NCI-H2227 treated with DMSO at 0.1 percent for 48 hours (cell line): ENCODE results near the gene PHF21A.

Experiments
- DNase-seq: peaks from one replicate; lab custom pipeline; 2025; lab: John Stamatoyannopoulos, UW

PHF21A gene

GRCh38 chr11:45983471-45983845 lies 137.8 kb downstream of the PHF21A start:
- no peak for DNase-seq

- DNase-seq = peak; percentile 49
These were observed 138.4 kb downstream of the PHF21A start for GRCh38 chr11:45982656-45983470.

GRCh38 chr11:45981826-45982225 lies 139.4 kb downstream of the PHF21A start:
- DNase-seq = peak; percentile 11

GRCh38 chr11:45974806-45975205 lies 146.4 kb downstream of the PHF21A start:
- no peak for DNase-seq

GRCh38 chr11:45973601-45974000 lies 147.7 kb downstream of the PHF21A start:
- DNase-seq = no peak

GRCh38 chr11:45968901-45969300 lies 152.4 kb downstream of the PHF21A start:
- DNase-seq = no peak

GRCh38 chr11:45967506-45967905 lies 153.7 kb downstream of the PHF21A start:
- no peak for DNase-seq

GRCh38 chr11:45964911-45965389 lies 156.3 kb downstream of the PHF21A start:
- DNase-seq = peak; percentile 78

- no peak for DNase-seq
These were observed 159.5 kb downstream of the PHF21A start for GRCh38 chr11:45961751-45962240.

- no peak for DNase-seq
These were observed 160.7 kb downstream of the PHF21A start for GRCh38 chr11:45960387-45961095.

- DNase-seq = no peak
These were observed 161.4 kb downstream of the PHF21A start for GRCh38 chr11:45959851-45960250.

GRCh38 chr11:45949992-45950407 lies 171.3 kb downstream of the PHF21A start:
- DNase-seq = no peak

GRCh38 chr11:45948356-45948755 lies 172.9 kb downstream of the PHF21A start:
- no peak for DNase-seq

GRCh38 chr11:45947885-45948284 lies 173.4 kb downstream of the PHF21A start:
- DNase-seq = no peak

- DNase-seq = no peak
These were observed 175.8 kb downstream of the PHF21A start for GRCh38 chr11:45945397-45945999.

GRCh38 chr11:45942381-45942780 lies 178.9 kb downstream of the PHF21A start:
- no peak for DNase-seq

- no peak for DNase-seq
These were observed 180.0 kb downstream of the PHF21A start for GRCh38 chr11:45941285-45941684.

- no peak for DNase-seq
These were observed 181.4 kb downstream of the PHF21A start for GRCh38 chr11:45939836-45940235.

GRCh38 chr11:45937916-45938315 lies 183.3 kb downstream of the PHF21A start:
- DNase-seq = no peak

- no peak for DNase-seq
These were observed 184.7 kb downstream of the PHF21A start for GRCh38 chr11:45936511-45937054.

- DNase-seq = no peak
These were observed 185.7 kb downstream of the PHF21A start for GRCh38 chr11:45935349-45936064.
